EL (cell line): ENCODE measurements around the gene NPR2.

Experiments used
- DNase-seq: peaks from one replicate; pipeline ENCODE4 v3.0.0-alpha.2; 2016

NPR2 gene

GRCh38 chr9:35791297-35791921, at the start of gene NPR2:
Gene NPR2, plus strand, starts transcription at chr9:35791591. Its CDS starts 818 bp downstream, at chr9:35792409.
- peak; percentile 49 for DNase-seq

- DNase-seq, result no peak
Observed at GRCh38 chr9:35741740-35742139, 49.7 kb upstream of the NPR2 start.

GRCh38 chr9:35743452-35743851, 47.9 kb upstream of the NPR2 start:
- DNase-seq, result no peak

- DNase-seq, result no peak
Observed at GRCh38 chr9:35743880-35744518, 47.4 kb upstream of the NPR2 start.

- no peak for DNase-seq
Observed at GRCh38 chr9:35745569-35745968, 45.8 kb upstream of the NPR2 start.

- DNase-seq, result no peak
Observed at GRCh38 chr9:35746583-35746982, 44.8 kb upstream of the NPR2 start.

DNA sequence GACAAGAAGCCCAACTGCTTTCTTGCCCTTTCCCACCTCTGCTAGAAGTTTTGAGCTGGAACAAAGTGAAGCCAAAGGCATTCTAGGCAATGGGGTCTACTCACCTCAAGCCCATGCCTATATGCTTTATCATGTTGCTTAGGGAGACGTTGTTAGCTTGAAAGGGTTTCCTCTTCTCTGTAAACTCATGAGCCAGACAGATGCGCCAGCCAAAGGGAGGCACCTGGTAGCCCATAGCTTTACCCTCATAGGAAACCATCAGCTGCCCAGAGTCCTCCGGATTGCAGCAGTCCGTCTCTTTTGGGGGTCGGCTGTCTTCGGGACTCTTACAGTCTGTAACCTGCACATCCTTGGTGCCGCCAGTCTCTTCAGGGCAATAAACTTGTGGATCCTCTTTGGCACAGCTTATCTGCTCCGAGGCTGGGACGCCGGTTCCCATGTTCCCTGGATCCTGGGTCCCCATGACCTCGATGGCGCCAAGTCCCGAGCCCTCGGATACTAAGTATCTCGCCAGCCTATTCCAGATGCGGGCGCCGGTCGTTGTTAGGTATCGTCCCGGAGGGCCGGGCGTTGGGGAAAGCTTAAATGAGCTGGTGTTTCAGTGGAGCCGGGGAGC, 43.0 kb upstream of the NPR2 start:
- no peak for DNase-seq

GRCh38 chr9:35748858-35749514, 42.4 kb upstream of the NPR2 start, which contains the start of the genes GBA2 and RGP1:
Gene GBA2, minus strand, starts transcription at chr9:35749228. Its CDS starts 524 bp downstream, at chr9:35748704.
Gene RGP1, plus strand, starts transcription at chr9:35749287. Its CDS starts 469 bp downstream, at chr9:35749756.
- peak; percentile 74 for DNase-seq

DNA sequence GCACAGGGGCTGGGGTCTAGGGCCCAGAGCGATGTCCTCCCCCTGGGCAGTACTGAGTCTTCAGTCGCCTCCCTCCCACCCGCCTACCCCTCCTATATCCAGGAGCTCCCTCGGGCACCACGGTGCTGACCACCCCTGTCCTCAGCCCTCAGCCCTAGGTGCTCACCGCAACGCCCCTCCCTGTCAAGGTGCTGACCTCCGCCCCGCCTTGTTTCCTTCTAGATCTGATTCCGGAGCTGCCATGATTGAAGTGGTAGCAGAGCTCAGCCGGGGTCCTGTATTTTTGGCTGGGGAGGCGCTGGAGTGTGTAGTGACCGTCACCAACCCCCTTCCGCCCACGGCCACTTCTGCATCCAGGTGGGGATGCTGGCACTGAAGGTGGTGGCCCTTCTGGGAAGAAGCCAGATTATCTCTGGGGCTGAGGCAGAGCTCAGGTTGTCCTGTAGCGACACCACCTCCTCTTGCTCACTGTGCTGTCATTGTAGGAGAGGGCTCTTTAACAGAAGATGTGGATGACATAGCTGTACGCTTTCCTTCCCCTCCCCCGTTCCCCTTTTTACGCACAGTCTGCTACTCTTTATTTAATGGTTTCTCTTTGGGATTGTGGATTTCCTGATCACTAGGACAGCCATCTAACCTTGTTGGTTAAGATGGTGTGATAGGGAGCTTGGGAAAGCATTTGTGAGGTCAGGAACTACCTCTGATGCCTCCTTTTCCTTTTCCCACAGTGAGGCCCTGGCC, 41.7 kb upstream of the NPR2 start:
- DNase-seq, result no peak

GRCh38 chr9:35750256-35750531, 41.2 kb upstream of the NPR2 start:
- no peak for DNase-seq

GRCh38 chr9:35753466-35753865, 37.9 kb upstream of the NPR2 start:
- no peak for DNase-seq

DNA sequence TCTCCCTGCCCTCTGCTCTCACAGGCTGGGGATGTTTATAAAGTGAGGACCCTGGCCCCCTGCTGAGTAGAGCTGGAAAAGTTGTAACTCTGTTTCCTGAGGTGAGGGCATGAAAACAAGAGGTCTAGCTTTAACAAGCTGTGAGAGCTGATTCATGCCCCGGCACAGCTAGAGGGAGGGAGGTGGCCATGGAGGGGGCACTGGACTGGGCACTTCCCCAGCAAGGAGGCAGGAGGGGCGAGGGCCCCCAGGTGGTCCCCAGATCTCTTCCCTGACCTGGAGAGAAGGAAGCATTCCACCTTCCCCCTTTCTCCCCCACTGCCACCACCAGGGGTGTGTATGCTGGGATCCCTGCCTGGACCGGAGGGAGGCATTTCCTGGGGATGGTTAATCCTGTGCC, 37.1 kb upstream of the NPR2 start, which contains the start of gene MSMP:
MSMP (minus strand) TSS at position 13 of the 400 bp plus-strand sequence. CDS start 147 bp downstream, outside the sequence.
- no peak for DNase-seq

GRCh38 chr9:35755071-35755470, 36.3 kb upstream of the NPR2 start:
- DNase-seq, result no peak

- peak; percentile 55 for DNase-seq
Observed at GRCh38 chr9:35756275-35757225, 34.8 kb upstream of the NPR2 start.

- DNase-seq, result peak; percentile 31
Observed at GRCh38 chr9:35757226-35757891, 34.0 kb upstream of the NPR2 start.

DNA sequence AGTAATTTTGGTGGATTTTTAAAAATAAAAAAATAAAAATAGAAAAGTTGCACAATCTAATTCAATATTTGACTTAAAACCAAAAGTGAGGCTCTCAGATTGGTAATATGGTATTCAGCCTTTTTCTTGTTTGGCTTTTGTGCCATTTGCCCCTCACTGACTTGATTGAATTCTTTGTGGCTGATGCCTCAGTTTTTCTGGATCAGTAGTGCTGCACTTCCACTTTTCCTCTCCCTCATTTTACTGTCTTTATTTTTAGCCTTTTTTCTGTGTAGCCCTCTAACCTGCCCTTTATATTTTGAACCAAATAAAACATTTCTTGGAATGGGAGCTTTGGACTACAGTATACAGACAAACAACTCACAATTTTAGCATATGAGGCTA, 33.5 kb upstream of the NPR2 start:
- no peak for DNase-seq

DNA sequence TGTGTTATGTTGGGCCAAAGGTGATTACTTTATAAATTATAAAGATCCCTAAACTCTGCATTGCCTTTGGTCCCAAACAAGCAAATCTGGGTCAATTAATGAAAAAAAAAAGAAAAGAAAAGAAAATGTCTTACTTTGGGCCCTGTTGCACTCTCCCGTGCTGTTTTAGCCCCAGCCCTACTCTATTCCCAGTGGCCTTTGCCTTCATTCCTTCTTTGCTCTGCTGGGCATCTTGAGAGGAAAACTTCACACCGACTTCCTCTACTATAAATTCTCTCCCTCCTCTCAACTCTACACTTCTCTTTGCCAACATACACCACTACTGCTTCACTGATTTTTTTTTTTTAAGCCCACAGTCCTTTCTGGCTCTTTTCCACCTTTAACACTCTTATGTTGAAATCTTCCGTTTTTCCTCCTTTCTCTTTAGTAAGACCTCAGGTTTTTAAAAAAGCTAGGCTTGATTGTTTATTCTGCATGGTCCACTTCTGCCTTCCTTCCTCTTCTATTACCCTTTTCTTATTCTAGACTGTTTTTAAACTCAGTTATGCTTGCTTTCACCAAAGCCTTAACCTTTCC, 32.8 kb upstream of the NPR2 start:
- no peak for DNase-seq

DNA sequence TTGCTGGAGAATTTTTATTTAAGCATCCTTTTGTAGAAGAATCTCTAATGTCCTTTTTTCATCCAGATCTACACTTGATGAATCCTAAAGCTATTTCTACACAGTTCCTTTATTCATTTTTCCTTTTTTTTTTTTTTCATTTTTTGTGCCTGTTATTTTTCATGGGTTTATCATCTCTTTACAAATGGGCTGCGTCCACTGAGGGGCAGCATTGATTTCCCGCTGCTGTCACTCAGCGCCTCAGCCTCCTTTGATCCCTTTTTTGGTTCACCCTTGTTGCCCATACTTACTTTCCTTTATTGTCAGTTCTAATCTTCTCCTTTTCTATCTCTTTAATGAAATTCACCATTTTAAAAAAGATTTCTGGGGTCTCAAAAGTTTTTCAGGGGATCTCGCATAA, 31.6 kb upstream of the NPR2 start:
- DNase-seq, result no peak

DNA sequence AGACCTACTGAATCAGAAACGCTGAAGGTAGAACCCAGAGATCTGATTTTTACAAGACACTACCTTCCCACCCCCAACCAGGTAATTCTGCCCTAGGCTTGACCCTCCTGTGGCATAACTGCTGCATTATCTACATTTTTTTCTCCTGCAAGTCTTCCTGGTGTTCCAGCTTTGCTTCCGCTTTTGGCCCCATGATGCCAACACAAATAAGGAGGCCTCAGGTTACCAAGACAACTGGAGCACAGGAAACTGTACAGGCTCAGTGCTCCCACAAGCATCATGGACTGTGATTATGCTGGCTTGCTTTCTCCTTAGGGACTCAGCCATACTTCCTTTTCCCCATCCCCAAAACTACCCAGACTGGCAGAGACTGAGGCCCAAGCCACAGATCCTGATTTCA, 30.7 kb upstream of the NPR2 start:
- DNase-seq, result no peak

DNA sequence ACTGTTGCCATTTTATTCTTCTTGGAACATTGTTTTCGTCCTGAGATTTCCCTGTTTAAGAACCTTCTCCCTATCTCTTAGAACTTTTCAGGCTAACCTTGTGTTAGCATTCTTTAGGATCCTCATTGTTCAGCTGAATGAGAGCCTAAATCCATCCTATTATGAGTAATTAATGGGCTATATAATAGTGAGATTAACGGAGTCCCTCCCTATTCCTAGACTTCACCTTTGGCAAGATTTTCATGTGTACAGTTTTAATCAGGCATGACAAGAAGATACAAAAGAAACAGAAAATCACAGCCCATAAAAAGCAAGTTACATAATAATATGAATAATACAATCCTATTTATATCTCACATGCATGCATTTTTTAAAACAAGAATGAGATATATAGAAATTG, 28.2 kb upstream of the NPR2 start:
- no peak for DNase-seq

DNA sequence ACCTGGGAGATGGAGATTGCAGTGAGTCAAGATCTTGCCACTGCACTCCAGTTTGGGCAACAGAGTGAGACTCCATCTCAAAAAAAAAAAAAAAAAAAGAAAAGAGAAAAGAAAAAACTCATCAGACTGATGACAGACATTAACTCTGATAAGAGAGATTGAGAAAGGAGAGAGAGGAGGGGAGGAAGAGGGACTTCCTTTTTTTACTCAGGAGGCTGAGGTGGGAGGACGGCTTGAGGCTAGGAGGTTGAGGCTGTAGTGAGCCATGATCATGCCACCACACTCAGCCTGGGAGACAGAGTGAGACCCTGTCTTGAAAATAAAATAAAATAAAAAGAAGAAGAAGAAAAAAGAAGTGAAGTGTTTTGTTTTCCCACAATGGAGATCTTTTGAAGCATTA, 27.6 kb upstream of the NPR2 start:
- DNase-seq, result no peak
